HG03159 (cell line): ENCODE data around the gene MGAT4B.

ENCODE experiments used
- ATAC-seq: cut with Tn5 transposase; IDR thresholded peaks from one replicate; pipeline ENCODE4 v1.9.1; 2021; ENCODE audit warnings: mild to moderate bottlenecking, moderate library complexity; ENCODE audit not compliant: unreplicated experiment

Gene MGAT4B

GRCh38 chr5:179827680-179828079, 21.0 kb upstream of the MGAT4B start:
- ATAC-seq, result no peak

- no peak for ATAC-seq
Observed at GRCh38 chr5:179825655-179826182, 19.1 kb upstream of the MGAT4B start.

- no peak for ATAC-seq
Observed at GRCh38 chr5:179824745-179825112, 18.1 kb upstream of the MGAT4B start.

GRCh38 chr5:179823937-179824744, 17.5 kb upstream of the MGAT4B start:
- no peak for ATAC-seq

- ATAC-seq, result no peak
Observed at GRCh38 chr5:179822444-179822990, 15.9 kb upstream of the MGAT4B start.

GRCh38 chr5:179822059-179822432, 15.4 kb upstream of the MGAT4B start:
- ATAC-seq, result no peak

- ATAC-seq, result peak; percentile 44
Observed at GRCh38 chr5:179821298-179822058, 14.8 kb upstream of the MGAT4B start.

- ATAC-seq, result peak; percentile 36
Observed at GRCh38 chr5:179820483-179821297, 14.0 kb upstream of the MGAT4B start, which contains the start of gene SQSTM1. TSS of gene SQSTM1 (plus strand) at chr5:179820905. CDS start at chr5:179820937, 32 bp downstream.

GRCh38 chr5:179820127-179820482, 13.4 kb upstream of the MGAT4B start:
- no peak for ATAC-seq

GRCh38 chr5:179819296-179820126, 12.8 kb upstream of the MGAT4B start:
- no peak for ATAC-seq

GRCh38 chr5:179818746-179819295, 12.2 kb upstream of the MGAT4B start:
- peak; percentile 54 for ATAC-seq

GRCh38 chr5:179817890-179818745, 11.5 kb upstream of the MGAT4B start:
- no peak for ATAC-seq

GRCh38 chr5:179817470-179817840, 10.8 kb upstream of the MGAT4B start:
- no peak for ATAC-seq

GRCh38 chr5:179816796-179817469, 10.3 kb upstream of the MGAT4B start:
- ATAC-seq, result no peak

- no peak for ATAC-seq
Observed at GRCh38 chr5:179816401-179816795, 9.7 kb upstream of the MGAT4B start.

GRCh38 chr5:179815491-179816249, 9.0 kb upstream of the MGAT4B start:
- no peak for ATAC-seq

GRCh38 chr5:179814090-179814489, 7.4 kb upstream of the MGAT4B start:
- no peak for ATAC-seq
